HG03108 (cell line): ENCODE results near the gene NUDT4.
A peak's percentile ranks its signal among the peaks of the same experiment; 100 is the strongest.
"Not testable (repeated sequence)": the region's sequence is repeated elsewhere in the genome, so short reads cannot be mapped to it uniquely, and the experiment has no call there.

Source experiments
- ATAC-seq: cut with Tn5 transposase; IDR thresholded peaks from one replicate; pipeline ENCODE4 v1.9.1; 2021; ENCODE audit warnings: moderate library complexity; ENCODE audit not compliant: unreplicated experiment

NUDT4 gene

GRCh38 chr12:93425736-93426411 is 48.1 kb downstream of the NUDT4 start:
- ATAC-seq, result no peak

GRCh38 chr12:93426412-93426805 is 48.7 kb downstream of the NUDT4 start:
- no peak for ATAC-seq

GRCh38 chr12:93427779-93428564 is 50.2 kb downstream of the NUDT4 start:
- no peak for ATAC-seq

GRCh38 chr12:93429448-93429847 is 51.7 kb downstream of the NUDT4 start:
- no peak for ATAC-seq

GRCh38 chr12:93429852-93430251 is 52.1 kb downstream of the NUDT4 start:
- no peak for ATAC-seq

- no peak for ATAC-seq
Measured at GRCh38 chr12:93430280-93430679, 52.6 kb downstream of the NUDT4 start.

- not testable (repeated sequence) for ATAC-seq
Measured at GRCh38 chr12:93432031-93432430, 54.3 kb downstream of the NUDT4 start.

GRCh38 chr12:93434256-93434865 is 56.6 kb downstream of the NUDT4 start:
- ATAC-seq, result no peak

GRCh38 chr12:93438266-93439050 is 60.7 kb downstream of the NUDT4 start:
- ATAC-seq, result no peak

GRCh38 chr12:93440043-93440835 is 62.5 kb downstream of the NUDT4 start:
- ATAC-seq, result no peak

- no peak for ATAC-seq
Measured at GRCh38 chr12:93441081-93441616, 63.4 kb downstream of the NUDT4 start.

GRCh38 chr12:93441617-93442410 is 64.1 kb downstream of the NUDT4 start, which contains the start of gene UBE2N:
Gene UBE2N (minus strand): TSS chr12:93441947. CDS start chr12:93441884, 63 bp downstream.
- peak; percentile 81 for ATAC-seq

- ATAC-seq, result no peak
Measured at GRCh38 chr12:93442411-93443340, 65.0 kb downstream of the NUDT4 start.

GRCh38 chr12:93443576-93443975 is 65.9 kb downstream of the NUDT4 start:
- ATAC-seq, result no peak

- no peak for ATAC-seq
Measured at GRCh38 chr12:93447555-93448290, 70.0 kb downstream of the NUDT4 start.

- ATAC-seq, result no peak
Measured at GRCh38 chr12:93448796-93449195, 71.1 kb downstream of the NUDT4 start.

- ATAC-seq, result peak; percentile 95
Measured at GRCh38 chr12:93449277-93449676, 71.6 kb downstream of the NUDT4 start.
